ENCODE results near the gene PTRH1. TPM values are rescaled to one million over a fixed set of nuclear protein-coding genes. Genes with fewer than 3 reads are reported as not detected.

Gene PTRH1
- total RNA-seq, 2 donors from 2014 or later, result 23.6 to 64.9 TPM

- no peak overlapping the region for H3K4me3 ChIP-seq
Observed at GRCh38 chr9:127731938-127732337, 16.5 kb upstream of the PTRH1 start.

DNA sequence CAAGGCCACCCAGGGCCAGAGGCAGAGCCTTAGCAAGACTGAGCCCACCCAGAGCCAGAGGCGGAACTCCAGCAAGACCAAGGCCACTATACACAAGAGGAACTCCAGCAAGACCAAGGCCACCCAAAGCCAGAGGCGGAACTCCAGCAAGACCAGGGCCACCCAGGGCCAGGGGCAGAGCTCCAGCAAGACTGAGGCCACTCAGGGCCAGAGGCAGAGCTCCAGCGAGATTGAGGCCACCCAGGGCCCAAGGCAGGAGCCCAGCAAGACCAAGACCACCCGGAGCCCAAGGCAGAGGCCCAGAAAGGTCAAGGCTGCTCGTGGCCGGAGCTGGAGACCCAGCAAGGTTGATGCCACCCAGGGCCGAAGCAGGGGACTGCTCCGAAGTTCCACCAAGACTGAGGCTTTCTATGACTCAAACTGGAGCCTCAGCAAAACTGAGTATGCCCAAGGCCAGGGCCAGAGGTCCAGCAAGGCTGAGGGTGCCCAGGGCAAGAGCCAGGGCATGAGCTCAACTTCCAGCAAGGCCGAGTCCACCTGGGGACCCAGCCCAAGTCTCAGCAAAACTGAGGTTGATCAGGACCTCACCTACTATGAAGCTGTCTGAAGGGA lies 15.4 kb upstream of the PTRH1 start:
- peaks cover 7% of the 10 kb centered on the region for H3K4me1 ChIP-seq
- no peak overlapping the region for H3K27ac ChIP-seq
- no peaks in the 10 kb centered on the region for H3K9me3 ChIP-seq
- no peak overlapping the region for H3K4me3 ChIP-seq
- ATAC-seq (no peak), DNase-seq (no peak)
- no peak for TF ChIP-seq POLR2A (IDR thresholded peaks at IDR 0.05)
- TF ChIP-seq, protein P1, sequence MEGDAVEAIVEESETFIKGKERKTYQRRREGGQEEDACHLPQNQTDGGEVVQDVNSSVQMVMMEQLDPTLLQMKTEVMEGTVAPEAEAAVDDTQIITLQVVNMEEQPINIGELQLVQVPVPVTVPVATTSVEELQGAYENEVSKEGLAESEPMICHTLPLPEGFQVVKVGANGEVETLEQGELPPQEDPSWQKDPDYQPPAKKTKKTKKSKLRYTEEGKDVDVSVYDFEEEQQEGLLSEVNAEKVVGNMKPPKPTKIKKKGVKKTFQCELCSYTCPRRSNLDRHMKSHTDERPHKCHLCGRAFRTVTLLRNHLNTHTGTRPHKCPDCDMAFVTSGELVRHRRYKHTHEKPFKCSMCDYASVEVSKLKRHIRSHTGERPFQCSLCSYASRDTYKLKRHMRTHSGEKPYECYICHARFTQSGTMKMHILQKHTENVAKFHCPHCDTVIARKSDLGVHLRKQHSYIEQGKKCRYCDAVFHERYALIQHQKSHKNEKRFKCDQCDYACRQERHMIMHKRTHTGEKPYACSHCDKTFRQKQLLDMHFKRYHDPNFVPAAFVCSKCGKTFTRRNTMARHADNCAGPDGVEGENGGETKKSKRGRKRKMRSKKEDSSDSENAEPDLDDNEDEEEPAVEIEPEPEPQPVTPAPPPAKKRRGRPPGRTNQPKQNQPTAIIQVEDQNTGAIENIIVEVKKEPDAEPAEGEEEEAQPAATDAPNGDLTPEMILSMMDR (IDR thresholded peaks at IDR 0.05), result no peak
- no peaks in the 10 kb centered on the region for H3K27me3 ChIP-seq
- intact Hi-C loops (cut with DNase I), result loop anchor here (5.0 to 10.0 kb wide), 4 partner anchors 51 to 191 kb away; partner anchors contain the start of gene AK1
- WGBS, 2 donors, result 72 to 76% methylated on average over 5 to 6 of the region's 9 CpGs
- no peaks in the 10 kb centered on the region for H3K36me3 ChIP-seq (replicated peaks in 1 of 2; ENCODE audit: insufficient read depth in 1 of 2, low read depth in 2 of 2)

More at GRCh38 chr9:127731938-127732337, 16.5 kb upstream of the PTRH1 start:
- Histone ChIP-seq H3K36me3 (replicated peaks in 1 of 2; ENCODE audit: insufficient read depth in 1 of 2, low read depth in 2 of 2) (no peaks in the 10 kb centered on the region), H3K4me1 (peaks cover 7% of the 10 kb centered on the region), H3K27ac (no peak overlapping the region), H3K9me3 (no peaks in the 10 kb centered on the region), H3K27me3 (no peaks in the 10 kb centered on the region)
- TF ChIP-seq, protein P1 (IDR thresholded peaks at IDR 0.05), result no peak
- no peak for TF ChIP-seq POLR2A (IDR thresholded peaks at IDR 0.05)
- intact Hi-C loops (cut with DNase I), result loop anchor here (5.0 to 10.0 kb wide), 4 partner anchors 50 to 190 kb away; partner anchors contain the start of gene AK1
- DNase-seq (no peak), ATAC-seq (no peak)
- WGBS, 2 donors, result 79 to 90% methylated on average over 15 to 16 of the region's 16 CpGs

GRCh38 chr9:127730262-127730661 lies 14.8 kb upstream of the PTRH1 start:
- 91 to 100% methylated on average over 5 to 9 of the region's 9 CpGs for WGBS, 2 donors
- no peak for DNase-seq
- Histone ChIP-seq H3K9me3 (no peaks in the 10 kb centered on the region), H3K4me1 (peaks cover 7% of the 10 kb centered on the region), H3K27me3 (no peaks in the 10 kb centered on the region), H3K27ac (no peak overlapping the region), H3K36me3 (replicated peaks in 1 of 2; ENCODE audit: insufficient read depth in 1 of 2, low read depth in 2 of 2) (no peaks in the 10 kb centered on the region), H3K4me3 (no peak overlapping the region)
- ATAC-seq, result no peak
- TF ChIP-seq, protein P1 (IDR thresholded peaks at IDR 0.05), result no peak
- no peak for TF ChIP-seq POLR2A (IDR thresholded peaks at IDR 0.05)
- intact Hi-C loops (cut with DNase I), result loop anchor here (5.0 to 10.0 kb wide), 4 partner anchors 52 to 192 kb away; partner anchors contain the start of gene AK1

GRCh38 chr9:127729522-127730256 lies 14.2 kb upstream of the PTRH1 start:
- no peak for DNase-seq
- Histone ChIP-seq H3K27me3 (no peaks in the 10 kb centered on the region), H3K4me1 (peaks cover 7% of the 10 kb centered on the region), H3K27ac (no peak overlapping the region), H3K4me3 (no peak overlapping the region), H3K9me3 (no peaks in the 10 kb centered on the region), H3K36me3 (replicated peaks in 1 of 2; ENCODE audit: insufficient read depth in 1 of 2, low read depth in 2 of 2) (no peaks in the 10 kb centered on the region)
- intact Hi-C loops (cut with DNase I), result loop anchor here (5.0 to 10.0 kb wide), 4 partner anchors 53 to 193 kb away; partner anchors contain the start of gene AK1
- WGBS, 2 donors, result 79 to 86% methylated on average over 10 to 18 of the region's 18 CpGs
- no peak for ATAC-seq
- TF ChIP-seq POLR2A (IDR thresholded peaks at IDR 0.05), result no peak
- TF ChIP-seq, protein P1 (IDR thresholded peaks at IDR 0.05), result no peak

Data from body of pancreas (tissue), 4 donors.